Ovary (tissue), 9 donors: Measurements from ENCODE around the gene SLC11A1. TPM values are rescaled to one million over a fixed set of nuclear protein-coding genes. Genes with fewer than 3 reads are reported as not detected.

Source experiments
- DNase-seq, 5 donors: peaks; one replicate each; pipeline ENCODE4 v3.0.0-alpha.2; 2019 to 2020
- H3K27ac ChIP-seq, 2 donors: fragments of 200-600 bp; one replicate each; pipeline versions ENCODE4 v1.5.1 to v1.8.0; 2019 to 2022
- H3K27me3 ChIP-seq: fragments of 200-600 bp; one replicate; pipeline ENCODE4 v1.8.0; 2022
- H3K36me3 ChIP-seq: fragments of 200-600 bp; sonication (generic); one replicate; pipeline ENCODE4 v1.5.1; 2019
- H3K4me1 ChIP-seq: one replicate; pipeline ENCODE4 v1.8.1; 2013; ENCODE audit warnings: mild to moderate bottlenecking, moderate library complexity; ENCODE audit not compliant: insufficient read depth
- H3K4me3 ChIP-seq: fragments of 200-600 bp; sonication (generic); one replicate; pipeline ENCODE4 v1.5.1; 2017
- H3K9me3 ChIP-seq, 2 donors: fragments of 200-600 bp in 1 of 2; sonication (generic) in 1 of 2; one replicate each; pipeline versions ENCODE4 v1.5.1 to v1.8.1; 2013 to 2019; ENCODE audit warnings: mild to moderate bottlenecking in 1 of 2, moderate library complexity in 1 of 2
- CTCF ChIP-seq, 3 donors: fragments of 450-650 bp in 2 of 3; fragments of 200-600 bp in 1 of 3; IDR thresholded peaks; one replicate each; pipeline versions ENCODE4 v1.5.1 to v1.8.0; 2016 to 2022; ENCODE audit warnings: antibody characterized with exemption in 3 of 3, mild to moderate bottlenecking in 1 of 3
- EP300 ChIP-seq: sonication (generic); formaldehyde crosslinking; IDR thresholded peaks from one replicate; pipeline ENCODE4 v1.6.1; 2017; ENCODE audit warnings: antibody characterized with exemption
- POLR2A ChIP-seq: fragments of 450-650 bp; IDR thresholded peaks from one replicate; pipeline ENCODE4 v1.6.1; 2017; ENCODE audit warnings: antibody characterized with exemption, mild to moderate bottlenecking, moderate library complexity
- WGBS, 3 donors: extraction: QIAGEN DNeasy Blood & Tissue Kit in 1 of 3; methylation state at CpG; one replicate each; pipeline versions ENCODE4 v1.1.5 to v1.1.7; 2013 to 2017; 5-methylcytosine and 5-hydroxymethylcytosine counted together
- intact Hi-C, 4 donors: fragments of 100-400 bp; cut with DNase I; formaldehyde crosslinking; loops; one replicate each; pipeline versions ENCODE4 v1.11.0 to v1.15.1; 2022 to 2023
- polyA plus RNA-seq, 2 donors: library from polyadenylated mRNA; stranded (reverse); fragments of 200-250 nt in 1 of 2; fragments of 350-450 nt in 1 of 2; fragmentation: Illumina TruSeq in 1 of 2; extraction: RNeasy Lipid Tissue Mini Kit (QIAGEN cat#74804) in 1 of 2; gene quantifications; one replicate each; pipeline ENCODE4 v1.2.3, GENCODE V29; 2013 to 2014
- total RNA-seq, 7 donors: library from RNA; depleted of rRNA in 2 of 7; stranded (reverse); fragments of >200 nt in 2 of 7; fragmentation: NEBNext Ultra II Directional in 3 of 7; extraction: Animal tissue kit (Norgen Biotek cat#: 25700) in 3 of 7; gene quantifications; one replicate each; pipeline versions ENCODE4 v1.1.0 to v1.2.4, GENCODE V29; 2016 to 2023
- donor health status: DM: no; HTN: no; CAD: no; lungs with moderate emphysema.
- donor health status: DM: no; HTN: no; CAD: no.
- donor health status: Bipolar disorder and iron deficiency.
- donor health status: DM: yes; HTN: yes; CAD: no.
- donor health status: DM: no; HTN: no; CAD: no.
- donor health status: DM: yes; HTN: yes; CAD: no.

Gene SLC11A1
- total and polyA plus RNA-seq, 9 donors, result 0.83 to 28.9 (median 5.4) TPM

- no peaks in the 10 kb centered on the region for H3K36me3 ChIP-seq
- intact Hi-C loops, result no loop called here
- no peak overlapping the region for H3K4me3 ChIP-seq
- peaks cover 1% of the 10 kb centered on the region for H3K4me1 ChIP-seq
- no peaks in the 10 kb centered on the region for H3K9me3 ChIP-seq
- TF ChIP-seq EP300 (no peak), CTCF (IDR thresholded peaks at IDR 0.05) (no peak), POLR2A (no peak)
- WGBS, 3 donors, result 92 to 95% (median 95%) methylated on average over 14 of the region's 14 CpGs
- DNase-seq, result no peak
- H3K27me3 ChIP-seq, result no peaks in the 10 kb centered on the region
- H3K27ac ChIP-seq, result no peak overlapping the region
Observed at GRCh38 chr2:218354045-218354444, 28.0 kb upstream of the SLC11A1 start.

- intact Hi-C loops, result loop anchor here in 1 of 4 donors (5.0 kb wide), 1 partner anchor 33 kb away; no protein-coding TSS in a partner anchor
- 65 to 74% (median 69%) methylated on average over 20 of the region's 20 CpGs for WGBS, 3 donors
- DNase-seq, result no peak
Observed at GRCh38 chr2:218354850-218355443, 27.1 kb upstream of the SLC11A1 start.

GRCh38 chr2:218357236-218358177 lies 24.6 kb upstream of the SLC11A1 start:
- intact Hi-C loops, result loop anchor here in 1 of 4 donors (5.0 kb wide), 1 partner anchor 35 kb away; no protein-coding TSS in a partner anchor
- no peaks in the 10 kb centered on the region for H3K9me3 ChIP-seq
- H3K36me3 ChIP-seq, result no peaks in the 10 kb centered on the region
- H3K27ac ChIP-seq, result no peak overlapping the region
- no peak for TF ChIP-seq POLR2A
- no peak for TF ChIP-seq EP300
- H3K4me3 ChIP-seq, result no peak overlapping the region
- WGBS, 3 donors, result 47 to 59% (median 52%) methylated on average over 17 of the region's 17 CpGs
- no peak for DNase-seq
- H3K4me1 ChIP-seq, result peaks cover 1% of the 10 kb centered on the region
- no peaks in the 10 kb centered on the region for H3K27me3 ChIP-seq

More at GRCh38 chr2:218354850-218355443, 27.1 kb upstream of the SLC11A1 start:
- no peak overlapping the region for H3K27ac ChIP-seq
- H3K4me1 ChIP-seq, result peaks cover 1% of the 10 kb centered on the region
- H3K4me3 ChIP-seq, result no peak overlapping the region
- H3K36me3 ChIP-seq, result no peaks in the 10 kb centered on the region
- H3K9me3 ChIP-seq, result no peaks in the 10 kb centered on the region
- TF ChIP-seq EP300, result no peak
- TF ChIP-seq POLR2A, result no peak
- no peak for TF ChIP-seq CTCF (IDR thresholded peaks at IDR 0.05)
- H3K27me3 ChIP-seq, result no peaks in the 10 kb centered on the region

GRCh38 chr2:218360453-218360852 lies 21.6 kb upstream of the SLC11A1 start:
- peaks cover 1% of the 10 kb centered on the region for H3K4me1 ChIP-seq
- TF ChIP-seq CTCF (IDR thresholded peaks at IDR 0.05) (no peak), POLR2A (no peak), EP300 (no peak)
- H3K9me3 ChIP-seq, result no peaks in the 10 kb centered on the region
- no peaks in the 10 kb centered on the region for H3K27me3 ChIP-seq
- 83 to 87% (median 86%) methylated on average over 4 of the region's 4 CpGs for WGBS, 3 donors
- intact Hi-C loops, result no loop called here
- H3K27ac ChIP-seq, result no peak overlapping the region
- H3K4me3 ChIP-seq, result no peak overlapping the region
- no peaks in the 10 kb centered on the region for H3K36me3 ChIP-seq
- no peak for DNase-seq
